ENCODE data around the gene CFAP157. TPM values are rescaled to one million over a fixed set of nuclear protein-coding genes. Genes with fewer than 3 reads are reported as not detected.

CFAP157 gene
- total RNA-seq, 1 donor from 2014 or later: not detected

DNA sequence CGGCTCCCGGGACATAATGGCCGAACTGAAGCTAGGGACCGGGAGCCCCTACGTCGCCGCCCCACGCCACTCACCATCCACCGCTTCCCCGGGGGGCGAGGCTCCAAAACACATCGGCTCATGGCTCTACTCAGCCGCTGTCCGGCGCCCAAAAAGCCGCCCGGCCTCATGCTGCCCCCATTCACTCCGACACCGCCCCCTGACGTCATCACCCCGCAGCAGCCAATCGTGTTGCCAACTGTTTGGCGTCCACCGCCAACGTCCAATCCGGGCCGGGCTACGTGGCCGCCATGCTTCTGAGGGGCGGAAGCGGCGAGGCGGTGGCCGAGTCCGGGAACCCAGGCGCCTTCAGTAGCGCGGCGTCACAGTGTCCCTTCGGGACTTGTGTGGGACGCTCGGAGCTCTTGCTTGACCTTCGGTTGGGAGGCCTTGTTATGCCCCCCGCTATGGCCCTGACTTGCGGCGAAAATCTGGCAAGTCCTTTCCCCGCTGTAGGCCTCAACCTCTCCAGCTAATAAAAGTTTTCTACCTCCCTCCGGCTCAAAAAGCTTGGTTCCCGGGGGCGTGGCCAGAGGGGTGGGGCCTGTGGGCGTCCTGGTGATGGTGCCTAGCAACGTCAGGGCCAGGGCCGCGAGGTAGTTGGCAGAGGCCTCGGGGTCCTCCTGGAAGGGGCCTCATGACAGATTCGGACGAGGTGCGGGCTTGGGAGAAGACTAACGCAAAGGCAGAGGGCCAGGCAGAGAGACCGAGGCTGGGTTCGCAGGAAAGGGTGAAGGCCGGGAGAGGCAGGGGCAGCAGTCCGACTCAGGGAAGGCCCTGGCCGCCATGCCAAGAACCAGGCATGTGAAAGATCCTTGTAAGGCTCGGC, 8.9 kb downstream of the CFAP157 start, which contains the start of the genes PTRH1 and TTC16:
Gene PTRH1, minus strand, starts transcription at position 194 of the 868 bp plus-strand sequence. Its CDS starts 24 bp downstream, at position 170.
Gene TTC16, plus strand, starts transcription at position 610 of the 868 bp plus-strand sequence. Its CDS starts 67 bp downstream, at position 677.
- DNase-seq (ENCODE audit: low read depth, low spot score): peak; percentile 78

- DNase-seq (ENCODE audit: low read depth, low spot score): no peak
These were observed 9.6 kb downstream of the CFAP157 start for GRCh38 chr9:127716412-127716811.

GRCh38 chr9:127717766-127718165, 11.0 kb downstream of the CFAP157 start:
- no peak for DNase-seq (ENCODE audit: low read depth, low spot score)

- no peak for DNase-seq (ENCODE audit: low read depth, low spot score)
These were observed 13.5 kb downstream of the CFAP157 start for GRCh38 chr9:127720031-127720864.

- DNase-seq (ENCODE audit: low read depth, low spot score): no peak
These were observed 14.1 kb downstream of the CFAP157 start for GRCh38 chr9:127720865-127721227.

GRCh38 chr9:127721391-127721821, 14.6 kb downstream of the CFAP157 start:
- no peak for DNase-seq (ENCODE audit: low read depth, low spot score)

GRCh38 chr9:127722055-127722745, 15.4 kb downstream of the CFAP157 start:
- DNase-seq (ENCODE audit: low read depth, low spot score): no peak

GRCh38 chr9:127723013-127723412, 16.2 kb downstream of the CFAP157 start:
- no peak for DNase-seq (ENCODE audit: low read depth, low spot score)

DNA sequence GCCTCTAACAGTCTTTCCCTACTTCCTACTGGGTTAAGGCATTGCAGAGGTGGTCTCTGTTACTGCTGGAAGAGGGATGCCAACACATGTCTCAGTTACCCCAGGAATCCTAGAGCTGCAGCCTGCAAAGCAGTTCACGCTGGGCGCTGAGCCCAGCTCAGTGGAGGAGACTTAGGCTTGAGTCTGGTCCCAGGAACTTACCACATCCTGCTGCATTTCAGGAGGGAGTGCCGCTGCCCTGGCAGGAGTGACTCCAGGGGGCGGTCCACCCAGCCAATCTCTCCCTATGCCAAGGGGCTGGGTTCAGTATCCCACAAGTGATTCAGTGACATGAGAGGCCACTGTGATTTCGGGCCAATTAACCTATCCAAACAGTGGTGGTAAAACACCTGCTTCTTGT, 16.7 kb downstream of the CFAP157 start:
- DNase-seq (ENCODE audit: low read depth, low spot score): no peak

DNA sequence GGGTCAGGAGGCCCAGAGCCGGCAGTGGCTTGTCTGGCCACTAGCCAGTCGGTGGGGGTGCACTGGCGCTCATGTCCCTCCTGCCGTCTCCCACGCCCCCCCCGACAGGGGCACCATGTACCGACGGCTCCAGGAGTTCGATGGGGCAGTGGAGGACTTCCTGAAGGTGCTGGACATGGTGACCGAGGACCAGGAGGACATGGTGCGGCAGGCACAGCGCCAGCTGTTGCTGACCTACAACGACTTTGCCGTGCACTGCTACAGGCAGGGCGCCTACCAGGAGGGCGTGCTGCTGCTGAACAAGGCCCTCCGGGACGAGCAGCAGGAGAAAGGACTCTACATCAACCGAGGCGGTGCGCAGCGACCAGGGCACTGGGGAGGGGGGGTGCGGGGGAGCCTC, 17.2 kb downstream of the CFAP157 start:
- no peak for DNase-seq (ENCODE audit: low read depth, low spot score)

GRCh38 chr9:127726871-127727270, 20.1 kb downstream of the CFAP157 start:
- no peak for DNase-seq (ENCODE audit: low read depth, low spot score)

- no peak for DNase-seq (ENCODE audit: low read depth, low spot score)
These were observed 22.0 kb downstream of the CFAP157 start for GRCh38 chr9:127728808-127729207.

GRCh38 chr9:127729522-127730256, 22.9 kb downstream of the CFAP157 start:
- no peak for DNase-seq (ENCODE audit: low read depth, low spot score)

- no peak for DNase-seq (ENCODE audit: low read depth, low spot score)
These were observed 23.5 kb downstream of the CFAP157 start for GRCh38 chr9:127730262-127730661.

DNA sequence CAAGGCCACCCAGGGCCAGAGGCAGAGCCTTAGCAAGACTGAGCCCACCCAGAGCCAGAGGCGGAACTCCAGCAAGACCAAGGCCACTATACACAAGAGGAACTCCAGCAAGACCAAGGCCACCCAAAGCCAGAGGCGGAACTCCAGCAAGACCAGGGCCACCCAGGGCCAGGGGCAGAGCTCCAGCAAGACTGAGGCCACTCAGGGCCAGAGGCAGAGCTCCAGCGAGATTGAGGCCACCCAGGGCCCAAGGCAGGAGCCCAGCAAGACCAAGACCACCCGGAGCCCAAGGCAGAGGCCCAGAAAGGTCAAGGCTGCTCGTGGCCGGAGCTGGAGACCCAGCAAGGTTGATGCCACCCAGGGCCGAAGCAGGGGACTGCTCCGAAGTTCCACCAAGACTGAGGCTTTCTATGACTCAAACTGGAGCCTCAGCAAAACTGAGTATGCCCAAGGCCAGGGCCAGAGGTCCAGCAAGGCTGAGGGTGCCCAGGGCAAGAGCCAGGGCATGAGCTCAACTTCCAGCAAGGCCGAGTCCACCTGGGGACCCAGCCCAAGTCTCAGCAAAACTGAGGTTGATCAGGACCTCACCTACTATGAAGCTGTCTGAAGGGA, 24.1 kb downstream of the CFAP157 start:
- DNase-seq (ENCODE audit: low read depth, low spot score): no peak

DNA sequence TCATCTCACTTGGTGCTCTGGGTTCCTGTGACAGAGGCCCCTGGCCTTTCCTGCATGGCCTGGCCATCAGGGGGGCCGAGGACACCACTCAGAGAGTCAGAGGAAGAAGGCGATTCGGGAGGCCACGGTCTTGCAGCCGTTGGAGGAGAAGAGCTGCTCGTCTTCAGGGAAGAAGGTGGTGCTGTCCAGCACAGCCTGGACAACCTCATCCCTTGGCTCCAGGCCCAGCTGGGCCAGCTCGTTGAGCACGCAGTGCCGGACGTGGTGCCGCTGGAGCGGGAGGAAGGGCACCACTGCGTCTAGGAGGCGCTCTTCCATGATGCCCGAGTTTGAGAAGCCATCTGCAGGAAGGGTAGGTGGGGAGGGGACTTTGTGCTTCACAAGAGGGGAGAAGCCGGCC, 25.1 kb downstream of the CFAP157 start:
- no peak for DNase-seq (ENCODE audit: low read depth, low spot score)

DNA sequence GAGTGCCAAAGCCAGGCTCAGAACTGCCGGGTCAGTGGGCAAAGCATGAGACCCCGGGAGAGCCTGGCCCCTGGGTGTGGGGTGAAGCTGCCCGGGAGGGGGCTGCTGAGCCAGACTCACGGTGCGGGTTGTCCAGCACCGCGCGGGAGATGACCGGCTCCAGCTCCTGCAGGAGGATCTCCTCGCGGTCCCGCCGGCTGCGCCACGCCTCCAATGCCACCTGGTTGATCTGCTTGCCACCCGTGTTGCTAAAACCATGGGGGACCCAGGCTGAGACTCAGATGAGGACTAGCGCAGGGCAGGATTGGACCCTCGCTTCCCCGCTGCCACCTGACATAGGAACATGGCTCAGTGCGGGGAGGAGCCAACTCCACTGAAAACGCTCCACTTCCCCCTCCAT, 25.7 kb downstream of the CFAP157 start:
- no peak for DNase-seq (ENCODE audit: low read depth, low spot score)

GRCh38 chr9:127733614-127734013, 26.8 kb downstream of the CFAP157 start:
- no peak for DNase-seq (ENCODE audit: low read depth, low spot score)

GRCh38 chr9:127734247-127734746, 27.5 kb downstream of the CFAP157 start:
- DNase-seq (ENCODE audit: low read depth, low spot score): no peak
